Fibroblast of gingiva (primary cell): ENCODE measurements around the gene SMIM43.

Source experiments
- DNase-seq: peaks from one replicate; pipeline ENCODE4 v3.0.0-alpha.2; 2011; ENCODE audit warnings: low read depth

Gene SMIM43

DNA sequence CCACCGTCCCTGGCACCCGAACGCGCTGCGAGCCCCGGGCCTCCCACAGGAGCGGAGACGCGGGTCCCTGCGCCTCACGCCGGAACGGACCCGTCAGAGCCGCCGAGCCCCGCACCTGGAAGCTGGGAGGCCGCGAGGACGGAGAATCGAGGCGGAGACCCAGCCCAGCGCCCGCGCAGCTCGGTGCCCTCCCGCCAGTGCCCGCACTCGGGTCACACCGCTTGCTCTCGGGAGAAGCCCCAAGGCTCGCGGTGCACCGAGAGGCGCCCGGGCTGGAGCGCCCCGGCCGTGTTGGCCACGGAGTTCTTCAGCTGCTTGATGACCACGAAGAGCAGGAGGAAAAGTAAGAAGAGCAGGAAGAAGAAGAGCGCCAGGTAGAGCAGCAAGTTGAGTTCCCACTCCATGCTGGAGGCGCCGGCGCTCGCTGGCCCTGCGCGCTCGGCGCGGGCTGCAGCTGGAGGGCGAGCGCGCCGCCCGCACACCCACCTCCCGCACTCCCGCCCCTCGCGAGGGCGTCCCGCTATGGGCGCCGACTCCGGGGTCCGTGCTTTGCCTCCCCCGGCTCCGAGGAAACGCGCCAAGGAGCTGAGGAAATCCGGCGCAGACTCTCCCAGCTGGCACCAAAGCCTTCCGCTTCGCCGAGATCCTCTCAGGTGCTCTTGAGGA is at the start of gene SMIM43:
TSS of gene SMIM43 (minus strand) at position 463 of the 666 bp plus-strand sequence. CDS start at position 404, 59 bp downstream.
- DNase-seq = peak; percentile 9

DNA sequence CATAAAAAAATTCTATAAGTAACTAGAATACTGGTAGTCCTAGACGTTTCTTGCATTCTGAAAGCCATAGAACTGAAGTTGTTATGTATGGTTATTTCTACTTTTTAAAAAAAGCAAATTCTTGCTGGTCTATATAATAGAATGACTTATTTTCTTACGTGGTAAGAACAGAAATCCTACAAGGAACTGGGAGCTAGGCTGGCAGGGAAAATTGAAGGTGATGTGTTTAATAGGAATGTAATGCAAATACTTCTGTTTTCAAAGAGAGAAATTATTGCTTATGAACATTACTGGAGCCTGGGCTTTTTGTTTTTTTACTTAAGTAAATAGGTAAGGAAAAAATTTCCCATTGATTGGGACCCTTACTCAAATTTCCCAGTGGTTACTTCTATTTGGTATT is 49.8 kb upstream of the SMIM43 start:
- DNase-seq = no peak

DNA sequence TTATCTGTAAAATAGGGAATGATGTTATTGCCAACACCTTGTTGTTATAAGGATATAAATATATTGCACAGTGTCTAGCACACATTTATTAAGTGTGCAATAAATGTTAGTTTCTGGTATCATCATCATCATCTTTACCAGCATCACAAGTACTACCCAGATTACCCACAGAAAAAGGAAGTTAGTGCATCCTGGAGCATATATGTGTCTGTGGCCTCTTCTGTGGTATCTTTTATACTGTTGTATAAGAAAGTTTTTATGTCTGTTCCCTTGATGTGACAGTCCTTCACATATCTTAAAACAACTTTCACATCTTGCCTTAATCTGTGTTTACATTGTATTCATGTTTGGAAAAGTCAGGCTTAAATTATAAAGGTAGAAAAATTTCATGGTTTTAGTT is 46.2 kb upstream of the SMIM43 start:
- DNase-seq = no peak

DNA sequence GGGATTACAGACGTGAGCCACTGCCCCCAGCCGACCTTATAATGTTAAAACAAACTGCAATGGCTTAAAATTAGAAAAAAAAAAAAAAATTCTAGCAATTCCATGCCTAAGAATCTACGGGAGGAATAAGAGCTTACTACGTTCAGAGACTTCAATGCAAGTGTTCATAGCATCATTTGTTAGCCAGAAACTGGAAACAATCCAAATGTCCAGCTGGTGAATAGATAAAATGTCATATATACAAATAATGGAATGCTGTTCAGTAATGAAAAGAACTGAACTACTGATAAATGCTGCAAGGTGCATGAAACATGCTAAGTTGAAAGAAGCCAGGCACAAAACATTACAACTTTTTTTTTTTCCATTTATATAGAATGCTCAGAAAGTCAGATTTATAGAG is 41.4 kb upstream of the SMIM43 start:
- no peak for DNase-seq

DNA sequence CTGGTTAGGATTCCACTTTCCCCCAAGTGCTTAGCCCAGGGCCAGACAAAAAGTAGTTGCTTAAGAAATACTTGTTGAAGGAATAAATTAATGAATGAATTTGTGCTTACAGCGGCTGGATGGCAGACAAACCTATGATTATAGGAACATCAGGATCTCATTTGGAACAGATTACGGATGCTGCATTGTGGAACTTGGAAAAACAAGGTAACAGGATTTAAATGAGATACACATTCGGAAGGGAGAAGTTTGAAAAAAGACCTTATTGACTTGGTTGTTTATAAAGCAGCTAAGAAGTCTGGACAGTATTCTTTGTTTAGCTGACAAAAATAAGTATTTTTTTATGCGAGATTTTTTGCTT is 36.7 kb upstream of the SMIM43 start:
- DNase-seq = no peak

DNA sequence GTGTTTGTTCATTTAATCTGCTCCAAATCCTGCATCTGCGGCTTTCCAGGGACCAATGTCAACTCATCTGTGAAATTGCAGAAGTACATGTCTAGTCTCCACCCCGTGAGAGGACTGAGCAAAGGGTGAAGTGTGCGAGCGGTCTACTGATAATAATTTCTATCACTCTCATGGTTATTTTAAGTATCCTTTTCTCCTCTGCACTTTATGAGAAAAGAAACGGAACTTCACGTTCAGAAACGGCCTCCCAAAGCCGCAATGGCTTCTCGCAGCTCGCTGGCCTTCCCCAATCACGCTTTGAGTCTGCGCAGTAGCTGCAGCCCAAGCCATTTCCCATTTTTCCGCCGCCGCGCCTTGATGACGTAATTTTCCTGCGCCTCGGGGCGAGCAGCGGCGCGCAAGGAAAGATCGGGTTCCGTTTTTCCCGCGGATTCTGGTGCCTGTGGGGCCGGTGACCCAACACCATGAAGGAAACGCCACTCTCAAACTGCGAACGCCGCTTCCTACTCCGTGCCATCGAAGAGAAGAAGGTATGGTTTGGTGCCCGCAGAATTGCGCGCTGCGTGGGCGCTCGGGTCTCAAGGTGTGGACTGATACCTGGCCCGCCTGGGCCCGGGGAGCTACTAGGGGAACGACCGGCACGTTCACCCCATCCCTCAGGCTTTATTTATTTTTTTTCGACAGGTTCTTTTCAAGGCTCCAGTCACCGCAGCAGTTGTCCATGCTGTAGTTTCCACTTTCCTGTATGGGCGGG is 36.2 kb upstream of the SMIM43 start, which contains the start of gene EXOSC9:
TSS of gene EXOSC9 (plus strand) at position 363 of the 754 bp plus-strand sequence. CDS start at position 465, 102 bp downstream.
- peak; percentile 96 for DNase-seq

DNA sequence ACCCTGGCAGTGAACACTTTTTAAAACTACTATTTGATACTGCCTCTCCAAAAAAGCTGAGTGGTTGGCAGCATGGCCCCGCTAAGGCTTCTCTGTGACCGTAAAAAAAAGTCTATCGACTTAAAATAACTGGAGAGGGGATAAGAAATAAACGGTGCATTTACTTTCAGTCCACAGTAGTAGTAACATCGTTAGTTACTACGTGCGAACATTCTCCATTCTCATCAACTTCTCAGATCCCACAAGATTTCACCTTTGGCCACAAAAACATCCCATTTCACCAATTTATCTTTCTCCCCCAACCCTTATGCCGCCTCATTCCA is 35.6 kb upstream of the SMIM43 start:
- DNase-seq = no peak

DNA sequence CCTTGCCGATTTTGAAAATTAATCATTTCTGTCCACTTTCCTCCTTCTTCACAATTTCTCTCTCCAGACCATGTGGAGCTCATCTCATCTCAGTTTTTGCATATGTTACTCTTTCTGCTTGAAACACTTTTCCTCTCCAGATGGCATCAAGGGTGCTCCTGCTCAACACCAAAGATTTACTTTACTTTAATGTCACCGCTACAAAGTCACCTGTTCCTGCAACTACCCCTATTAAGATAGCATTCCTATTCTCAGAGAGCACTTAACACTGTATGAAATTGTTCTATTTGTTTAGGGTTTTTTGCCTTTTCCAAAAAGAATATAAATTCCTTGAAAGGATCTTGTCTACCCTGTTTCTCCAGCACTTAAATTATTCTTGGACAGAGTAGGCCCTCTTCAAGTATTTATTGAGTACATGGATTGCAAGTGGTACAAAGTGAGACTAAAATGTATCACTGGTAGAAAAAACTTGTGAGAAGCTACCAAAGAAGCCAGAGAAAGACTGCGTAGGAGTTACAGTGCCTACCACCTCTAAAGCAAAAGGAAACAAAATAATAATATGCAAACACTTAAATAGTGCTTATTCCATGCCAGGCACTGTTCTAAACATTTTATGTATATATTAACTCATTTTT is 35.0 kb upstream of the SMIM43 start:
- no peak for DNase-seq

DNA sequence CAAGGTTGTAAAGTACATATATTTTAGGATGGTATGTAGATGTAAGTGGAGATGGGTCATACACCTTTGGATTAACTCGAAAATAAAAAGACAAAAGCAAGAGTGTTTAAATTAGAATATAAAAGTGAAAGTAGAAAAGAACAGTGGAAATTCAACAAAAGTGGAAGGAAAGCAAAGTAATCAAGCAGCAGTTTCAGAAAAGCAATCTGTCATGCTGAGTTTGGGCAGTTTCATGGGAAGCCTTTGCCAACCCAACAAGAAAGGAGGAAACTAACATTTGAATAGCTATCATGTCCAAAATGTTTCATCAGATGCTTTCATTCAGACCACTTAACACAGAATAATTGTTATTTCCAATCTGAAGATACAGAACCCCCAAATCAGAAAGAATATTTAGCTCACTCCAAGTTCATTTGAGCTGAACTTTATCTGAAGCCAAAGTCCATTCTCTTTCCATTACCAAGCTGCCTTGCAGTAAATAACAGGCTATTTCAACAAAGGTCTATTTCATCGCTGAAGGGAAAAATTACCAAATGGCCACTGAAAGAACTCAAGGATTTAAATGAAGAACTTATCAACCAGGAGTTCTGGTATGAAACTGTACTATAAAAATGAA is 34.4 kb upstream of the SMIM43 start:
- DNase-seq = no peak

DNA sequence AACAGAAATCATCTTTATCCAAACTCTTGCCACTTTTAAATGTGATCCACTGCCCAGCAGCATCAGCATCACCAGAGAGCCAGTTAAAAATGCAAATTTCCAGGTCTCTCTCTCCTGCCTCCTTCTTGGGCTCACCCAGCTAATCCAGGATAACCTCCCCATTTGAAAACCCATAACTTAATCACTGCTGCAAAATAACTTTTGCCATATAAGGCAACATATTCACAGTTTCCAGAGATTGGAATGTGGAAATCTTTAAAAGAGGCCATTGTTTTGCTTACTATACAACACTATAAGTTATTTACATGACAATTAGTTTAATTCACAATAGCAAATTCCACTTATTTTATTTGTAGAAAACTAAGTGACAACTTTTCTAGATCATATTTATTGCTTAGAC is 31.3 kb upstream of the SMIM43 start:
- DNase-seq = no peak

DNA sequence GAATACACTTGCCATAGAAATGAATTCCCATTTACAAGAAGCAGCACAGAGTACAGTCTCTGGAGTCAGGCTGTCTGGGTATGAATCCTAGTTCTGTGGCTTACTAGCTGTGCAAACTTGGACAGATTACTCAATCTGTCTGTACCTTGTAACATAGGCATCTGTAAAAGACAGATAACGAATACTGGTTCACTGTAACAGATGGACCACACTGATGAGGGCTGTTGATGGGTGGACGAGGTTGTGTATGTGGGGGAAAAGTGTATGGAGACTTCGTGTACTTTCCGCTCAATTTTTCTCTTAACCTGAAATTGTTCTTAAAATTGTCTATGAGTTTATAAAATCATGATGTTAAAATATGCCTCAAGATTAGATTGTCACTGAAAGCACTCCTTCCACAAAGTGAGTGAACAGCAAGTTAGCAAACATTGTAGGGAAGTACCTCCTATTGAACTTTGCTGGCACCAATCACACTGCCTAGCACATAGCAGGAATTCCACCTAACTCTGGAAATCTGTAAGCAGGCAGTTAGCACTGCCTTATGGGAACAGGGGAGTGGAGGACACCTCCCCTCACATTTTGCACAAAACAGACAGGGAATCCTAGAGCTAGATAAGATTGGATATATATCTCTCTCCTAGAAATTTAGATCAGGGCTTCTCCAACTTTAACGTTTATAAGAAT is 29.7 kb upstream of the SMIM43 start:
- DNase-seq = no peak

DNA sequence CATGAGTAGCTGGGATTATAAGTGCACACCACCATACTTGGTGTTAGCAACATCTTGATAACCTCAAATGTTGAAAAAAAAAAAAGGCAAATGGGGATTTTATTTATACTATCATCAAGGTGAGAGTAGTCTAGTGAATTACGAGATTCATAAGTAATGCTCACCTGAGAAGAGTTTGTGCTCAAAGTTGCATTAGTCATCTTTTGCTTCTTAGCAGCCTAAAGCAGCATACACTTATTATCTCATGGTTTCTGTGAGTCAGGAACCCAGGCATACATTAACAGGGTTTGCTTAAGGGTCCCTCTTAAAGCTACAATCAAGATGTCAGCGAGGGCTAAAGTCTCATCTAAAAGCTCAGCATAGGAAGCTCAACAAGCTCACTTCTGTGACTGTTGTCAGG is 28.0 kb upstream of the SMIM43 start:
- DNase-seq = no peak

DNA sequence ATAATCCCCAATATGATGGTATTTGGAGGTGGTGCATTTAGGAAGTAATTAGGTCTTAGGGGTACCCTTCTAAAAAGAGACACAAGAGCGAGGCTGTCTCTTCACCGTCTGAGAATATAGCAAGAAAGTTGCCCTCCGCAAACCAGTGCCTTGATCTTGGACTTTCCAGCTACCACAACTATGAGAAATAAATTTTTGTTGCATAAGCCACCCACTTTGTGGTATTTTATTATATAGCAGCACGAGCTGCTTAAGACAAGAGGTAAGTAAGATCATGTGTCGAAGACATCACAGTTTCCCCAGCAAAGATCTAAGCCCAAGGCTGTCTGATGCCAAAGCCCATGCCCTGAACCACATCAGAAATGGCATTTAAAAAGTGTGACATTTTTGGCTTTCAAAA is 26.5 kb upstream of the SMIM43 start:
- peak; percentile 9 for DNase-seq

DNA sequence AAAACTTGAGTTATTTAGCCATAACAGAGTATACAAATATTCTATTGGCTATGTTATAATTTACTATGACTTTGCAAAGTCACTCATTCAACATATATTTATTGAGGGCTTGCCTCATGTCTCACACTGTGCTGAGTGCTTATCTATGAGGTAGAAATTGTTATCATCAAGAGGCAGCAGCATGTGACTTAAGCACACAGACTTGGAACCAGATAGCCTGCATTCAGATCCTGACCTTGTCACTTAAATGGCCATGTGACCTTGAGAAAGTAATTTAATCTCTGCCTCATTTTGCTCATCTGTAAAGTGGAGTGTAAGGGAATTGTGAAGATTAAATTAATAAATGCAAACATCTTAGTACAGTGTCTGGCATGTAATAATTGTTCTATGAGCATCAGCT is 26.0 kb upstream of the SMIM43 start:
- no peak for DNase-seq

DNA sequence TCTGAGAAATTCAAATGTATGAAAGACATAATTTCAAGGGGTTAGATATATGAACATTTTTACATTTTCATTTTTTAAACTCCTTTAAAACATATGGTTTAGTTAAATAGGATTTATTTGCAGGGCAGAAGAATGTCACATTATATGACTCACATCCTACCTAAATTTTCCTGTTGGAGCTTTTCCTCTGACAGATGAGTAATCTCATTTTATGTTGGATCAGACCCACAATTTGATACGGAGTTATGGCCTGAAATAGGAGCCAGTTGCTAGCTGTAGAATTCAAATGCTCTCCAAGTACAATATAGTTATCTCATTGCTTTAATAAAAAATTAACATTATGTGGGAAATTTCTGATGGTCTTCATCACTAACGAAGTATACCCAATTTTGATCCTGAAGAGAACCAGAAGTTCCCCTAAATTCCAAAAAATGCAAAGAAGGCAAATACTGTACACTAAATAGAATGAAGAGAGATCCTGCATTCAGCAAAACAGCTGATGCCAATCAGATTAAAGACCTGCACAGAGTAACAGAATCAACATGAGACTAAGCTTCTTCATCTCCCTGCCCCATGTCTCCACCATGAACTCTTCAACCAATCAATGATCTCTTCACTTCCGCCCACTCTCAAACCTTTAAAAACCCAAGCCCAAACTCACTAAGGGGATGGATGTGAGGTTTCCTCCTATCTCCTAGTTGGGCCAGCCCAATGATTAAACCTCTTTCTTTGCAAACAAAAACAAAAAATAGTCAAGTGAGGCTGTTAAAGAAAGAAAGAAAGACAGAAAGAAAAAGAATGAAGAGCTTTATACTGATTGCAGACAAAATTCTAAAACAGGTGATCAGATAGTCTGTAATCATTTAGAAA is 25.2 kb upstream of the SMIM43 start:
- peak; percentile 67 for DNase-seq

DNA sequence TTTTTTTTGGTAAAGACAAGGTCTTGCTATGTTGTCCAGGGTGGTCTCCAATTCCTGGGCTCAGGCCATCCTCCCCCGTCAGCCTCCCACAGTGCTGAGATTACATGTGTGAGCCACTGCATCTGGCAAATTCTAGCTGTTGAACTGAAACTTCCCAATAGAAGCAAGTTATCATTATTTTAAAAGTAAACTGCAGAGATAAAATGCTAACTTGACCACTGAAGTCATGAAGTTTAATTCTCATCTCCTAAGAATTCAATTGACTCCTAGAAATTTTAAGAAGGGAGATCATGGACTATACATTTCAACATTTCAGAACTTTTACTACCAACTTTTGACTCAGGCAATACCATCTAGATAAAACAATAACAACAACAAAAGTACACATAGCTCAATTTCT is 24.5 kb upstream of the SMIM43 start:
- no peak for DNase-seq

DNA sequence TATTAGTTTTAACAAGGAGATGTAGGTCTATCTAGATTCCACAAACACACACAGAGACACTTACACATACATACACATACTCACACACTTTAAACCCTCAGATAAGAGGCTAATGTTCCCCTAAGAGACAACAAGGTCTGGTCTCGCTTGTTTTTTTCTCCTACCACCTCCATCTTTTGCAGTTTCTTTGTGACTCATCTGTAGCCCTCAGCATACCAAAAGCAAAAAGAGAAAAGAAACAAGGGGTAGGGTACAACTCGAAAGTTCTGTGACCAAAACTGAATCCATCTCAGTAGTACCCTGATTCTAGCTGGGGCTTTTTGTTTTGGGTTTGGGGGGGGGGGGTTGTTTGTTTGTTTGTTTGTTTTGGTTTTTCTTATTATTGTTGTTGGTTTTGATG is 23.9 kb upstream of the SMIM43 start:
- DNase-seq = no peak

DNA sequence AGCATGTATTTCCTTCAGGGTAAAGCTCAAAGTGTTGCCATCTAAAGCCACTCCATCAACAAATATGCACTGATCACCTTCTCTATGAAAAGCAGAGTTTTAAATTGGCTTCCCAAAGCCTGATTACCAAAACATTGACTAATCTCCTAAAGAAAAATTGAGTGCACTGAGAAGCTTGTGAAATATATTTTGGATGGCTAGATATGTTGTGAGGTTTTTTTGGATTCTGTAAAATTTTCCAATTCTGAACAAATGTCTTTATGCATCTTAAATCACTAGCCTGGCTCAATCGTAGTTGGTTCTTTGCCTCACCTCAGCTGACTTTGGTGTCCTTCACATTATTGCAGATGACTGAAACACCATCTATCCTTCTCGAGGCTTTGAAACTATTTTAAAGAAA is 21.3 kb upstream of the SMIM43 start:
- DNase-seq = peak; percentile 75

DNA sequence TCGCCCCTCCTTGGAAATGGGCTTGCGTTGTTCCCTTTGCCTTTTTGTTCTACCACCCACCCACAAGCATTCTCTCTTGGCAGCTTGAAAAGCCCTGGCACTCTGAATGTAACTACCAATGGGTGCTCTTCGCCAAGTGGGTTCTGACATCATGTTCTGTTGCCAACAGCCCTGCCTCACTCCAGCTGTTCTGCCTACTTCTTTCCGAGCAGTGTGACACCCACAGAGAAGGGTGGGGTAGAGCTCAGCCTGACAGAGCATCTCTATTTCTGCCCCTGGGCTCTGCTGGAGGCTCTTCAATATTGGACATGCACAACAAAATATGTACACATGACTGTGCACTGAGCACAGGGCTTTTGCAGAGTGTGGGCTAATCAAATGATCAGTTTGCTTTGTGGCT is 20.5 kb upstream of the SMIM43 start:
- peak; percentile 99 for DNase-seq

DNA sequence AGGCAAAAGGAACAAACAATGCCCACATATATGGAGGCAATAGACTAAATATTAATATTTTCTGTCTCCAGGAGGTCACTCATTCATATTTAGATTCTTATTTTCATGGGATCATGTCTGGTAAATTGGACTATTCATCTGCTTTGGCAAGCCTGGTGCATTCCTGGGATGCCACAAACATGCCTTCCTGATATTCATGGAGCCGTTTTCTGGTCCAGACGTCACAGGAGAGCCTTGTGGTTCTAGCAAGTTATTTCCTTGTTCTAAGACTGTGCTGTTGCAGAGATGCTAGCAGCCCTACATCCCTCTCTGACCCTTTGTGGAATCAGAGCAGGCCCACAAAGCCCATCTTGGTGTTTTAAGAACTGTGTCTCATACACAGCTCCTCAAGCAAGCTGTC is 20.0 kb upstream of the SMIM43 start:
- peak; percentile 99 for DNase-seq

DNA sequence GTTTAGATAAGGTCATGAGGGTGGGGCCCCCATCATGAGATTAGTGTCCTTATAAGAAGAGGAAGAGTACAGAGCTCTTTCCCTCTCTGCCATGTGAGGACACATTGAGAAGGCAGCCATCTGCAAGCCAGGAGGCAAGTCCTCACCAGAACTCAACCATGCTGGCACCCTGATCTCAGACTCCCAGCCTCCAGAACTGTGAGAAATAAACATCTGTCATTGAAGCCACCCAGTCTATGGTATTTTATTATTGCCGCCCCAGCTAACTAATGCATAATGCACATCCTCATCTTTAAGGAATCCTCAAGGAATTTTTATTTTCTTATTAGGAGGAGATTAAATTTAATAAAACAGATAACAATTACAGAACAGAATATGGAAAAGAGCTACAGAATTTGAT is 19.4 kb upstream of the SMIM43 start:
- no peak for DNase-seq
